M059J (cell line): ENCODE measurements around the gene MARCHF4. TPM values are rescaled to one million over a fixed set of nuclear protein-coding genes. Genes with fewer than 3 reads are reported as not detected.

Experiments used
- DNase-seq: peaks from one replicate; pipeline ENCODE4 v3.0.0-alpha.2; 2012; ENCODE audit warnings: low read depth
- total RNA-seq: library from RNA; depleted of rRNA; stranded (reverse); fragments of >200 nt; shearing (Covaris generic); gene quantifications from 2 replicates; pipeline ENCODE4 v1.2.3, GENCODE V29; 2014

The MARCHF4 gene
- total RNA-seq, 1 experiment from 2014 or later = 6.5 TPM

DNA sequence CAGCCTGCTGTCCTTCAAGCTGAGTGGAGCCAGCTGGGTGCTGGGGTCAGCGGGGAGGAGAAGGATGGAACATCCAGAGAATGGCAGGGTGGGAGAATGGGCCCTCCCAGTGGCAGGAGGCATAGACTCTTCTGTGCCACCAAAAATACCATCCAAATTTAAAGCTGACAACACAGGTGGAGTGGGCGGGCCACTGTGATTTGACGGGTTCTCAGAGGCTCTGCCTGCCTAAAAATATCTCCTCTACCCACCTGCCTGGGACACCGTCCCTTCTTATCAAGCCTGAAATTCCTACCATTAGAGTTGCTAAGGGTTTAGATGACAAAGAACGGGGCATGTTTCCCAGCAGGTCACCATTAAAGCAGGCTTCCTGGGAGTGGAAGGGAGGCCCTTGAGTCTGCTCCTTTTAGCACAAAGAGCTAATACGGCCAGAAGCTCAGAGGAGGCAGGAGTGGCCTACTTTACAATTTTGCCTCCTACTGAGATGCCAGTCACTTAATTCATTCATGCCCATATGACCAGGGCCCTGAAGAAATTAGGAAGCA, 19.8 kb upstream of the MARCHF4 start:
- no peak for DNase-seq

DNA sequence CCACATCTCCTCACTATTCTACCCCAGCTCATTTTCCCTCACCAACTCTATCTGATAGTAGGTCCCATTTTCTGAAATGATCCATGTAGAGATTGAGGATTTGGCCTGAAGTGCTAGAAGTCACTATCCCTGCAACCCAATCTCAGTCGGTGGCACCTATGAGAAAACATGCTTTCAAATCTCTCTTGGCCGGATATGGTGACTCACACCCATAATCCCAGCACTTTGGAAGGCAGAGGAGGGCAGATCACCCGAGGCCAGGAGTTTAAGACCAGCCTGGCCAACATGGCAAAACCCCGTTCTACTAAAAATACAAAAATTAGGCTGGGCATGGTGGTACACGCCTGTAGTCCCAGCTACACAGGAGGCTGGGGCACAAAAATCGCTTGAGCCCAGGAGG, 19.1 kb upstream of the MARCHF4 start:
- DNase-seq = peak; percentile 83

DNA sequence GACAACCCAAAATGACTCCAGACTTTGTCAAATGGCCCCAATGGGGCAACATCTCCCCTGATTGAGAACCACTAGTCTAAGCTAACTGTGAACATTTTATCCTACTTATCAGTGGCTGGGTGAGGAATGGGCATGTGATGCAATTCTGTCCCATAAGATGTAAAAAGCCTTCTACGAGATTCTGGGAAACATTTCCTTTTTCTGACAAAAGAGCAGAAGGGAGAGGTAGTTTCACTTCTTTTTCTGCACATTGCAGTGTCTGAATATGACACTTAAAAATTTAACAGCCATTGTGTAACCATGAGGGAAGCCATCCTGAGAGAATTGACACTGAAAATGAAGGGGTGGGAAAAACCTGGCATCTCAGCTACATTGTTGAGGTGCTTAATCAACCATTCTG, 17.3 kb upstream of the MARCHF4 start:
- DNase-seq = no peak

DNA sequence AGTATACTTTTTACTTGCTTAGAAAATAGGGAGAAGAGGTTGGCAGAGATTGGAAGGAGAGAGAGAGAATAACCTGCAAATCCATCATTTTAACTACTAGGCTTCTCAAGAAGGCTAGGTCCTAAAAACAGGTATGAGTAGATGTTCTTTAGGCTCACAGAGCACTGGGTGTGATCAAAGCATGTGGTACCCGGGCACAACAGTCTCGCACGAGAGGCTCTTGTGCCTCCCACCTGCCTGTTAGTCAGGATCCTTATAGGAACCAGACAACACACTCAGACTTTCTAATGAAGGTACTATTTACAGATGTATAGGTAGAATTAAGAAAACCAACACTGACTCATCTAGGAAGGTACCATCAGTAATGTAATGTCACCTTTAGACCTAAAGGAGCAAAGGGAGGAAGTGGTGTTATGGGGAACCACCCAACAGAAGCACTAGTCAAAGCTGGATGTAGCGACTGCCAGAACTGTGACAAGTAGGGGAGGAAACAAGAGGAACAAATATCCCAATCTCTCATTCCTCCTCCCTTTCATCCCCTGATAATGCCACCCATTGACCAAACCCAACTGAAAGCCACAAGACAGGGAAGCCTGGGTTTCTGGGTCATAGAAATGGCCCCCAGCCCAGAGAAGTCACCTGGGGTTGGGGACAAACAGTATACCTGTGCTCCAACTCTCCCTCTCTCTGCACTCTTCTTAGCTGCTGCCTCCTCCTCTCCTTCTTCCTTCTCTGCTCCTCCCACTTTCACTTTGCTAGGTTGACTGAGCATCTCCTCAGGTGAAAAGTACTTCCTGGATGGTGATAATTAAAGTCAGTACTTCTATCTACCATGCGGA, 16.0 kb upstream of the MARCHF4 start:
- DNase-seq = no peak

DNA sequence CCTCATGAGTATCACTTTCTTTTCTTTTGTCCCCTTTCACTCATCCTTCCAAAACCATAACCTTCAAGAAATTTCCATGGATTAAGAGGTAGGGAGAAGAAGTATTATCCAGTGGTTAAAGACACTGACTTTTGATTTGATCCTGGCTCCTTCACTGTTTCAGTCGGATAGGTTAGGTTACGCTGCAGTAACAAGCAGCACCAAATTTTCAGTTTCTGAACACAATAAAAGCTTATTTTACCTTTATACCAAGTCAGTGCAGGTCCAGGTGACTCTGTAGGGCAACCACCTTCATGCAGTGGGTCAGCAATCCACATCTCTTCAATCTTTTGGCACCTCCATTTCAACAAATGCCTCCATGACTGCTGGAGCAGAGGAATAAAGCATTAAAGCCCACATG, 15.0 kb upstream of the MARCHF4 start:
- DNase-seq = no peak

DNA sequence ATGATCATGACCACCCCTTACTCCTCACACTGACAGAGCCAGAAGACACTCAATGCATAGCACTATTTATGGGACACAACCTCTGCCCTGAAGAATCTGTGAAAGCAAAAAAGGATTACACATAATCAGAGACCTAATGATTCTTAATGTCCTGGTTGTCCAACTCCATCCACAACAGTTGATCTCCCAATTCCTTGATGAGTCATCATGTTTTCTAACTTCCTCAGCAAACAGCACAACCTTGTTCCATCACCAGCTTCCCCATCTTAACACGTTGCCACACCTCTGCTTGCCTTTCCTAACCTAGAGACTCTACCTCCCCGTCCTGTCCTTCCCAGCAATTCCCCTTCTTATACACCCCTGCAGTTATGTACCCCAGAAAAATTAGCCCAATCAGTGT, 13.2 kb upstream of the MARCHF4 start:
- no peak for DNase-seq

DNA sequence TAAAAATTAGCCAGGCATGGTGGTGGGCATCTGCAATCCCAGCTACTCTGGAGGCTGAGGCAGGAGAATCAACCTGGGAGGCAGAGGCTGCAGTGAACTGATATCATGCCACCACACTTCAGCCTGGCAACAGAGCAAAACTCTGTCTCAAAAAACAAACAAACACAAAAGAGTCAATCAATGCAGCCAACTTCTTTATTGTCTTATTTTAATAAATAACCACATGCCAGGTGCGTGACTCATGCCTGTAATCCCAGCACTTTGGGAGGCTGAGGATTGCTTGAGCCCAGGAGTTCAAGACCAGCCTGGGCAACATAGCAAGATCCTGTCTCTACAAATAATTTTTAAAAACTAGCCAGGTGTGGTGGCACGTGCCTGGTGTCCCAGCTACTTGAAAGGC, 12.1 kb upstream of the MARCHF4 start:
- DNase-seq = peak; percentile 59

DNA sequence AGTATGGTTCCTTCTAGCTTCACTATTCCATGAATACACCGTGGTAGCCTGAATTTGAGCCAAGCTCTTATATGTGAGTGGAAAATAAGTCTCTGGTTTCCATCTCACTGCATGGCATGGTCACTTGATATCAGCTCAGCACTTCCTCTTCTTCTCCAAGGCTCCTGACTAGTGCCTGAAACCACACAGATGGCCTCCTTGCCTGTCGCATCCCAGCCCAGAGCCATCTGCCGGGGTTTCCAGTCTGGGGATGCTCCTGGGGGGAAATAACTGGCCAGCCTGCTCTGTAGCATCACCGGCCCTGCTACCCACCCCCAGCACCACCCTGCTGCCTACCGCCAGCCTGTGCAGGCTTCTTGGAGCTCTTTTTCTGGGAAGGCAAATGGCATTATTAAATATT, 7.7 kb upstream of the MARCHF4 start:
- no peak for DNase-seq

DNA sequence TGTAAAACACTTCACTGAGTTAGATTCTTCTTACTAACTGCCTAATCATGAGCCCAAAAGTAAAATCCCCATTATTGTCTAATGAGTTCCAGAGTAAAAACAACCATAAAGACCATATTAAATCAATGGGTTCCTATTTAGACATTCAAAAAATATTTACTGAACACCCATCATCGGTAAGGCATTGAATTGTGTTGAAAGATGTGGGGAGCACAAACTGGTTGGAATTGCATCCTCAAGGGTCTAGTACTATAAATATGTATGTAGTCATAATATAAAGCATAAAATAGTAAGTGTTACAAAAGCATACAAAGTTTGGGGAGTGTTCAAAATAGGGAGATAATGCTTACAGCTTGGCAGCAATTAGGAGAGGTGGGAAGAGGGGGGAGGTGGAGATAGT, 3.0 kb upstream of the MARCHF4 start:
- DNase-seq = no peak

DNA sequence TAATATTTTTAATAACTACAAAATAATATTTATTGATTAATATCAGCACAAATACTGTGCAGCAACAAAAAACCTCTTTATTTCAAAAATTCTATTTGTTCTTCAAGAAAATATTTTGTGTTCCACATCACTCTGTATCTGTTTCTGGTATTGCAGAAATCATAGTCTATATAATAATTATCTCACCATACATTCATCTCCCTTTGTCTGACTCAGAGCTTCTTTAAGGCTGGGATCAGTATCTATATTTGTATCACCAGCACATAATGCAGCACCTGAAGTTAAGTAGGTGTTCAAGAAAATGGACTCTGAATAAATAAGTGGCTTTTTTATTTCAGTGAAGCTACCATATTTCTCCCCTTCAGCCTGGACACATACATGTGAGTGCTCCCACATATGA, 1.6 kb upstream of the MARCHF4 start:
- no peak for DNase-seq

DNA sequence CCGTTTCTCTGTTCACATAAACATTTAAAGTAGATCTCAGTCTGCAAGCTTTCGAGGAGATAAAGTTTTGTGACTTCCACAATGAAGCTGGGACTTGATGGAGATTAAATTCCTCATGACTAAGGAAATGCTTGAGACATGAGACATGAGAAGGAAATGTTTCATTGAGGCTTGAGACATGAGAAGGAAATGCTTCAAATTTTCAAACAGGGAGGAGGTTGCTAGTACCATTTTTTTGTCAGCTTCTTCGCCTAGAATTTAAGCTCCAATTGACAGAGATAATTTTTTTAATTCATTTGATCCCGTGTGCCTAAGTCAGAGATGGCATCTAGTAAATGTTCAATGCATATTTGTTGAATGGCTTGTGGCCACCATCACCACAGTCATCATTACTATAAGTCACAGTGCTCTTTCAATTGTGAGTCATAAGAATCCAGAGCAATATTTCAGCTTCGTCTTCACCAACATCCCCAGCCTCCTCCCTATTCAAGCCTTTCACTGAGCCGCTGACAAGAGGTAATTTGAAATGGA, 543 bp upstream of the MARCHF4 start:
- peak; percentile 88 for DNase-seq

DNA sequence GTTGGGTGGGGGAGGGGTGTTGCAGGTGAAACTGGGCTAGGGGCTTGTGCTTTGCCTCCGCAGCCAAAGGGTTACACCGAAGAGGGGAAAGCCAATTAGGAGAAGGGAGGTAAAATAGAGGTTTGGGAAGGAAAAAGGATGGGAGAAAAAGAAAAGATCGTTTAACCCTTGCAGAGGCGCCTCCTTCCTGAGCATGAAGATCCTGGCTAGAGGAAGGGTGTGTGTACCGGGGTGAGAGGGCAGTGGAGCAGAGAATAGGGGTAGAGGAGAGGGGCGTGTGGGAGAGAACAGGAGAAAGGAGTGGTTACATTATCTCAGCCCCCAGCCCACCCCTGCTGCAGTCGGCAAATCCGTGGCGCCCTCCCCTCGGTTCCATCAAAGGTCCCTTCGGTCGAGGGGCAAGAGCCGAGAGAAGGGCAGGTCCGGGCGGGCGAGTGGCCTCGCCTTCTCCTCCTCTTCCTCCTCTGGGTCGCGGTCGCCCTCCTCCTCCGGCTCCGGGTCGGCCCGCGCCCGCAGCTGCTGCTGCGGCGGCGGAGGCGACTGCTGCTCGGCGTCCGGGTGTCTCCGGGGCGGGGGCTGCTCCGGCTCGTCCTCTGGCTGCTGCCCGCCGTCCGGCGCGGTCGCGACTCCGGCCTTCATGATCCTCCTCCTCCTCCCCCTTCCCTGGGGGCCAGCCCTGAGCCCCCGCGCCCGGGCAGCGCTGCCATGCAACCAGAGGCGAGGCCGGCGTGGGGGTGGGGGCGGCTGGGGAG, 1.1 kb downstream of the MARCHF4 start:
- DNase-seq = peak; percentile 21

DNA sequence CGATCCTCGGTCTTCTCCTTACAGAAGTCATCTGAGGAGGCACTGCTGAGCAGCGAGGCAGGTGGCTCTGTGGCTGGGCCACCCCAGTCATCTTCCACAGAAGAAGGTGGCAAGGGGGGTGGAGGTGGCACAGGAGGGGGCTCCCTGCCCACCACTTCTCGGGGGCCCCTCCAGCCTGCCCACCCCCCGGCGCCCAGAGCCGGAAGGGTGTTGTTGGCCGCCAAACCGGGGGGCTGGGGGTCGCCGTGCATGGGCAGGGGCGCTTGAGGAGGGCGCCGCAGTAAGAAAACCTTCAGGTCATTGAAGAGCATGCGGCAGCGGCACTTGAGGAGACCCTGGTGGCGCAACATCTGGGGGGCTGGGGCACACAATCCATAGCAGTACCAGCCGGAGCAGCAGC, 2.5 kb downstream of the MARCHF4 start:
- DNase-seq = no peak

DNA sequence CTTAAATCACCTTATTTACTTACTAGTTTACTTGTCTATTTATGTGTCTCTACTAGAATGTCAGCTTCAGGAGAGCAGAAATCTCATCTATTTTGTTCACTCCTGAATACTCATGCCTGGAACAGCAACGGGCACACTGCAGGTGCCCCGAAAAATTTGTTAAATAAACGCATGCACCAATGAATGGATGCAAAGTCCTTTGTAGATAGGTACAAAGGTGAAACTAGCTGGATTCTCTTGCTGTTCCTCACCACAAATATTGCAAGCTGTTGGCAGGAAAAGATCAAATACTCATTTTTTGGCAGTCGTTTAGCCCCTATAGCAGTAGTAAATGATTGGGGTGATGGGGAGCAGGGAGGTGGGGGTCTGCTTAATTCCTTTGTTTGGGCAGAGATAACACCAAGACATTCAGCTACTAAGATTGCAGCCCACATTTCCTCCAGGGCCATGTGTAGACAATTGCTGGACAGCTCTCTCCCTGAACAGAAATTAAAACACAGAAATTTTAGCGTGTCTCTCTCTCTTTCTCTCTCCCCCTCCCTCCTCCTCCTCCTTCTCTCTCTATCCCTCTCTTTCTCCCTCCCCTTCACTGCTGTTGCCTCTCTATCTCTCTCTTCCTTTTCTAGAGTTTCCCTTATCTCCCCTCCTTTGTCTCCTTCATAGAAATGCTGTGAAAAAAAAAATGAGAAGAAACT, 5.4 kb downstream of the MARCHF4 start:
- DNase-seq = no peak

DNA sequence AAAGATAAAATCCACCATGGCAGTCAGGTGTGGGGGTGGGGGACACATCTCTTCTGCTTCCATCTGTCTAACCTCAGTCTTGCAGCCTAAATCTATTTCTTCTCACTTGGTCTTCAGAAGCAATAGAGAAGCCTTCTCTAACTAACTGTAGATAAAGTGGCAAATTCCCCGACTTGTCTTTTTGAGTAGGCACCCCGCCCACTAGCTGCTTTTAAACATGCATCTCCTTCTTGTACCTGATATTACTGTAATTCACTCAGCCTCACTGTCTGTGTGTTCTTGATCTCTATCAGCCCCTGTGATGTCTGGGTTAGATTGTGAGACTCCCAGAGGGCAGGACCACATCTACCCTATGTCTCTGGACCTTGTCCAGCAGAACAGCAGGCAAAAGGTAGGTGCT, 6.8 kb downstream of the MARCHF4 start:
- DNase-seq = no peak

DNA sequence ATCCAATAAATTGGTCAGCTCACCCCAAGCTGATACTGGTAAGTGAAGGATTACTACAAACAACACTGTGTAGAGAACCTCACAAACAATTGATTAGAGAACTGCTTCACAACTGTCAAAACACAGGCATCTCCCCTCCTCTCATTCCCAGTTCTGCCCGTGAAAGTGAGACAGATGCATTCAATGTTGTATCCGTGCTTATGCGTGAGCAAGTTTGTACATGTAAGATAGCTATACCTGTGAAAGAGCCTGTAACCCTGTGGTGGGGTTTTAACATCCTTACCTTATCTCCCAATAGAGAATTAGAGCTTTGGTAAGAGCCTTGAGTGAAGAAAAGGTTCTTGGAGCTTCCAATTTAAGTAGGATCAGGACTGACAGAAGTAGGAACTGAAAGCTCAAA, 9.1 kb downstream of the MARCHF4 start:
- no peak for DNase-seq

DNA sequence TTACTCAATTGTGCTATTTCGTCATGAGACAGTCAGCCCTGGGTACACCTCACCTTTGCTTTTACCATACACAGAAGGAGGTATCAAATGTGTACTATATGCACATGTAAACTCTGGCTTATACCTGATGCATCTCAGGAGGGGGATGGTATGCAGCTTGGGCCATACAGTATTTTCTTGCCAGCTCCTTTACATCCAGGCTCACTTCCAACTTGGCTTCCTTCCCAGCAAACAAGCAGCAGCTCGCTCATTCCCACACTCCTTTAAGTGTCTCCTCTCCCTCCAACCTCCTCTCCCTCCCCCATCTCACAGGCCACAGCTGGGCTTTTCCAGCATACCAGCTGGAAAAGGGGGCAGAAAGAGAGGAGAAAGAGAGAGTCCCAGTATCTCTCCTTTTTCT, 9.6 kb downstream of the MARCHF4 start:
- DNase-seq = peak; percentile 32

DNA sequence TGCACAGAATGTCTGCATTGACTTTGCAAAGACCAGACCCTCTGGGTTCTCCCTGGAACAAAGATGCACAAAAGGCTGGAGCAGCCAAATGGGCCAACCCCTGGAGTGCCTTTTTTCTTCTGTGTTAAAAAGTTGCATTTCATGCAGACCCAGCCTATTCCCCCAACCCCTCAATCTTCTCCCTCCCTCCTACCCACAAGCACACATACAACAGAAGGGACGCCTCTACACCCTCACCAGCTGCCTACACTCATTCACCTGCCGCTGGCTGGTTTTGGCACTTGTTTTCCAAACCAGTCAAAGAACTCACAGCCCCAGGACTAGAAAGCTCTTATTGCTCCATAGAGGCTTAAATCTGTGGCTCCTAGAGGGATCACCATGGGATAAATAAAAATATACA, 16.6 kb downstream of the MARCHF4 start:
- DNase-seq = no peak

DNA sequence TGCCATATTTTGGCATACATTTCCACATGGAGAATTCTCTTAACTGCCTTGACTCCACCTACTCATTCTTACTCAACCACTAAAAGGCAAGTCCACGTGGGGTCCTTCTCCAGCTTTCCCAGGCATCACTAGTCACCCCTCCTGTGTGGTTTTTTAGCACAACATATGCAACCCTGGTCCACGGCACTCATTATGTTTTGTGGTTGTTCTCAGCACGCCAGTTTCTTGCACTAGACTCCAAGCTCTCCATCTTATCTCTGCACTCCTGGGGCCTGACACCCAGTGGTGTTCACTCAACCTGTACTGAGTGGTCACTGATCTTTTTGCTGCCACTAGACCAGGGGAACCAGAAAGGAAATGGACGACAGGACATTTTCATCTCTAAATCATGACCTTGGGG, 18.0 kb downstream of the MARCHF4 start:
- DNase-seq = no peak

DNA sequence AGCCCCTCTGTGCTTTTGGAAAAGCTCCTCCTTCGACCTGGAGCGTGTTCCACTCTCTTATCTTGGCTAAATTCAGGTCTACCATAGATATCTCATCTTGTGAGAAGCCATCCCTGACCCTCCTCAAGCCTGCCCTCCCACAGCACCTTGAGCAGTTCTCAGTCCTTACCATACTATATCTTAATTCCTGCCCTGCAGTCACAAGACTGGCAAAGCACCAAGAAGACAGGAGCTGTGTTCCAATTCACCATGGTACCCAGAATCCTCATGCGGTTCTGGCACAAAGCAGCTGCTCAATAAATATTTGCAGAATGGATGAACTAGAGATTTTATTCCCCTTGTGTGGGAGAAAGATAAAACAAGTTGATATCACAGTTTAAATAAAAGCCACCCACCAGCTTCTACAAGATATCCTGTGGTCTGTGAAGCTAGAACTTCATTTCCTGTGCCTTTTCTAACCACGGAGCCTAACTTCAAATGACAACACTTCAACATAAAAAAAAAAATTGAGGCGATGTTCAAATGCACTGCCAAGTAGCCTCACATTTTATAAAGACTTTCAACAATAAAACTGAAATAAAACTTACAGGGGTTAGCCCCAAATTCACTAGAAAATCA, 19.5 kb downstream of the MARCHF4 start:
- no peak for DNase-seq

DNA sequence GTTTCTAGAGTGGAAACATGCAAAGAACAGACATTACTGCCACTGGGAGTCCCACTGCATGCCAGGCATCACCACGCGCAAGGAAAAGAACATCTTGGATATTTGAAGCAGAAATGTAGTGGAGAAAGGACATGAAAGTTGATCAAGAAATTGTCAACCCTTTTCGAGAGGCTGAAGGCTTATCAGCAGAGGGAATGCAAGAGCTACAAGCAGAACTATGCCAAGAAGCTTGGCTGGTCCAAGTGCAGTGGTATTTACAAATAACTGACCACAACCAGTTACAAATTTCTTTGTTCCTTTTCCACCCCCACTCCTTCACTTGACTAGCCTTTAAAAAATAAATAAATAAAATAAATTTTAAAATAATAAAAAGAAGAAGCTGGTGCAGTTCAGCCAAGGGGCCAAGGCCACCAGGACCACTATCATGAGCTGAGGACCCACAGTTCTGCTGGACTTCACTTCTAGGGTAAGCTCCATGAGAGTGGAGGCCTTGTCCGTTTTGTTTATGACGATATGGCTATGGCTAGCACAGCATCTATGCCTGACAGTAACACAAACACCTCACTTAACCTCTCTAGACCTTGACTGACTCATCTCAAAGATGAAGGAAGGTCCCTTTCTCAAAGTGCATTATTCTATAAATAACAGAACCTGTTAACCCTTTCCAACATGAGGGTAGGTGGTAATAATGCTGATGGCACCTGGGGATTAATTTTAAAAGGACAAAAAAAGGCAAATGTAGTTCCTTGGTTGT, 20.9 kb downstream of the MARCHF4 start:
- DNase-seq = peak; percentile 43
